ENCODE data around the gene RFPL3.
"Not testable (repeated sequence)": the region's sequence is repeated elsewhere in the genome, so short reads cannot be mapped to it uniquely, and the experiment has no call there.

RFPL3 gene

DNA sequence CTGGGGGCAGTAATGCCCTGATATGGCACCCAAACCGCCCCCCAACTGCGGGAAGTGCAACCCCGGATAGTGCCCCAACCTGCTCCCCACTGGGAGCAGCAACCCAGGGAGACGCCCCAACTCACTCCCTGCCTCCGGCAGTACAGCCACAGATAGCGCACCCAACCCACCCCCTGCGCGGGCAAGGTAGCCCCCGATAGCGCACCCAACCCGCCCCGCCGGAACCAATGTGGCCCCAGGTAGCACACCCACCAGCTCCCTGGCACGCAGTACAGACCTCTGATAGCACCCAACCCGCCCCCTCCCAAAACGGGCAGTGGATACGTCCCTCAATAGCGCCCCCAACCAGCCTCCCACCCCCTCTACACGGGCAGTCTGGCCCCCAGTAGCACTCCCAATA is 3.8 kb upstream of the RFPL3 start:
- no peak for DNase-seq (ENCODE audit: low read depth)

DNA sequence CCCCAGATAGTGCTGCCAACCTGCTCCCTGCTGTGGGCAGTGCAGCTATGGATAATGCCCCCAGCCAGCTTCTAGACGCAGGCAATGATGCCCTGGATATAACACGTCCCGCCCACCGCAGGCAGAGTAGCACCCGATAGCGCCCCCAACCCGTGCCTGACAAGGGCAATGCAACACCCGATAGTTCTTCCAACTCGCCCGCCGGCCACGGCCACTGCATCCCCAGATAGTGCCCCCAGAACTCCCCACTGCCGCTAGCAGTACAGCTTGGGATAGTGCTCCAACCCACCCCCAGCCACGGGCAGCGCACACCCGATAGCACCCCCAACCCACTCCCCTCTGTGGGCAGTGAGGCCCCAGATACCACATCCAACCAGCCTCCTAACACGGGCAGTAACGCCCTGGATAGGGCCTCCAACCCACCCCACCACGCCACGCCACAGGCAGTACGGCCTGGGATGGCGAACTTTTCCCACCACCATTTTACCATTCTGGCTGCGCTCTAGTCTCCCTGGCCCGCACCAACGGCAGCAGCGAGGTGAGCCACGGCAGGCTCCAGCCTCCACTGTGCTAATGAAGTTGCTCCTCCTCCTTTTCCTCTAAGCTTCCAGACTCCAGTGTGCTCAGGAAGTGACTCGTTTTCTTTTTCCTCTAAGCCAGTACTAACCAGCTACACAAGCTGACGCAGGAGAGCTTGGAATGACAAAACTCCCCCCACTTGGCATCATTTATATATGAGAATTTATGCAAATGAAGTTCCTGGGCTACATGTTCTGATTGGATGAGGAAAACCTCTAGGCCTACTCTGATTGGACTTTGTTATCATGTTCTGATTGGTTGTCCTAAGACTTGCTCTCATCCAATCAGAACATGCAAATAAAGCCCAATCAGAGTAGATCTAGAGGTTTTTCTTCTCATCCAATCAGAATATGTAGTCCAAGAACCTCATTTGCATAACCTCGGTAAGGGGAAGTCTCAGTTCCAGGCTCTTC is 3.0 kb upstream of the RFPL3 start:
- peak; percentile 62 for DNase-seq (ENCODE audit: low read depth)

DNA sequence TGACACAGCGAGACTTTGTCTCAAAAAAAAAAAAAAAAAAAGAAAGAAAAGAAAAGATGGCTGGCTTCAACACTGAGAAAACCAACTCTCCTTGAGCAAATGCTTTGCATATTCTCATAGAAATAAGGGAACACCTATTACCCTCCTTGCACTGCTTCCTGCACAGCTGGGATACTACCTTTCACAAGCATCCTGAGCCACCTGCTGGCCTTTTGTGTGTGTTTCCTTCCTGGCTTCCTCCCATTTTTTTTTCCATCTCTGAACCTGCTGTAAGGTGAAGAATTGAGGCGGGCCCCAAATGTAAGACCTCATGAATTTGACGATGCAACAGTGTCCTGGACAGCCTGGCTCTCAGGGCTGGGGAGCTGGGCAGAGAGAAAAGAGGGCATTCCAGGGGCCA is 1.9 kb upstream of the RFPL3 start:
- DNase-seq (ENCODE audit: low read depth) = peak; percentile 12

DNA sequence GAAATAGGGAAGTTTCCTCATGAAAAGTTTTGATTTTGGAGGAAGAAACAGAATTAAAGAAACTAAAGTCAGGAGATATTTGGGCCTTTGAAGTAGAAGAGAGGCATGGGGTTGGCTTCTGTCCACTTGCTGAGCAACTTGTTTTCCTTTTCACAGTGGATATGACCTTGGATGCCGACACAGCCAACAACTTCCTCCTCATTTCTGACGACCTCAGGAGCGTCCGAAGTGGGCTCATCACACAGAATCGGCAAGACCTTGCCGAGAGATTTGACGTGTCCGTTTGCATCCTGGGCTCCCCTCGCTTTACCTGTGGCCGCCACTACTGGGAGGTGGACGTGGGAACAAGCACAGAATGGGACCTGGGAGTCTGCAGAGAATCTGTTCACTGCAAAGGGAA is 2.4 kb downstream of the RFPL3 start:
- not testable (repeated sequence) for DNase-seq (ENCODE audit: low read depth)

DNA sequence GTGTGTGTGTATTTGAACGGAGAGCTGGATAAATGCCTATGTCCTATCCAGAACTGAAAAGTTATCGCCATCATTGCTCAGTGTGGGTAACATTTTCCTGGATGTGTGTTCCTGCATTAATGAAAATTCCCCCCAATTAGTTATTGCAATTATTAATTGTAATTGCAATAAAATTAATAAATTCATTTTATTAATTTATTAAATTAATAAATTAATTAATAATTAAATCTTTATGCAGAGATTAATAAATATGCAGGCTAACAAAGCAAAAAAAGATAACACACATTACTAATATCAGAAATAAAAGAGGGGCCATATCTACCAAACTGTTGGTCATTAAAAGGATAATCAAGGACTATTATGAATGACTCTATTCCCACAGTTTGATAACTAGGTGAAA is 3.6 kb downstream of the RFPL3 start:
- DNase-seq (ENCODE audit: low read depth) = no peak

DNA sequence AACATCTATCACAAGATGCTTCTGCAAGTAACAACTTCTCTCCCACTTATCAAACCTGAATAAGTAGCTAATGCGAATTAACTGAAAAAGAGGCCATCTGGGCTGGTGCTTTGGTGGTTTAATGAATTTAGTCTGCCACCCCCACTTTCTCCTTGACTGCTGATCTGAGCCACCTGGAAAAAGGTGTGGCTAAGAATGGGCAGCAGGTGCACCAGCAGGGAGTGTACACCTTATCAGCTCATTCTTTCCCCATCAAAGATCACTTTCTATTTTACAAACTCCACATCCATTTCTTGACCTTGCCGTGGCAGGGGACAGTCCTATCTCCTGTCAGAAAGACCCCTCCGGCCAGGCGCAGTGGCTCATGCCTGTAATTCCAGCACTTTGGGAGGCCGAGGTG is 6.5 kb downstream of the RFPL3 start:
- DNase-seq (ENCODE audit: low read depth) = no peak

DNA sequence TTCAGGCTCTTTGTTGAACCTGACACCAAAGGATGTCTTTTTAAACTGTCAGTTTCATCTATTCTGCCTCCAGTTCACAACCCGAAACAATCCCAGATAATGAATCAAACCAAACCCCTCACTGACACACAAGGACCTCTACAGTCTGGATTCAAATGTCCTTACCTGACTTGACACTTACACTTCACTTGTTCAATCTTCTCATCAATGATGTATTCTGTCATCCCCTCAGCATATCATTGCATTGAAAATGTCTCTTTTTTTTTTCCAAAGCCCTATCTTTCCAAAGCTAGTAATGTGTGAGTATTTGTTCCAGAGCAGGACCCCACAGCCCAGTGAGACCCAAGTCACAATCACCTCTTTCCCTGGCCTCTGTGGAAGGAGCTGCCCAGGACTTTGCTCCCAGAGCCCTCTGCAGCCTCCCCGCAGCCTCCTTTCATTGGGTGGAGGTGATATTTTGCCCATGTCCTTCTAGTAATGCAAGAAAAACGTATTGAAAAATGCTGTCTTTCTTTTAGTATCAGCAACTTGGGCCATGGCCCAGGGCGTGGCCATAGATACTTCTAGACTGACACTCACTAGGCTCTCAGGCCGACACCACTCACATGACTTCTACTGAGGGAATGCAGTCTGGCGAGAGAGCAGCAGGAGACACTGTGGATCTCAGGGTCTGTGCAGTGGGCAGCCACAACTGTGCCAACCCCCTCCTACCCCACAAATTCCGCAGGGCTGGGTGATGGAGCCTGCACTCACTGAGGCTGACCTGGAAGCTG is 18.2 kb downstream of the RFPL3 start:
- DNase-seq (ENCODE audit: low read depth) = no peak

DNA sequence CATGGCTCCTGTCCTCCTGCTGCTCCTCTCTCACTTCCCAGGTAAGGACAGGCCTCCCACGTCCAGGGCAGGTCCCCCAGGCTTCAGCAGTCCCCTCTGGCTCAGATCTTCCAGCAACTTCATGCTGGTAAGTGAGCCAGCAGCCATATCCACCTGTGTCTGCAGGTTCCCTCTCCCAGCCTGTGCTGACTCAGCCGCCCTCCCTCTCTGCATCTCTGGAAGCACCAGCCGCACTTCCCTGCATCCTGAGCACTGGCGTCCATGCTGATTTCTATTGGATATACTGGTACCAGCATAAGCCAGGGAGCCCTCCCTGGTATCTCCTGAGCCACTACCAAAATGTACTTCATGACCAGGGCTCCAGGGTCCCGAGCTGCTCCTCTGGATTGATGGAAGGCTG is 19.0 kb downstream of the RFPL3 start:
- no peak for DNase-seq (ENCODE audit: low read depth)

DNA sequence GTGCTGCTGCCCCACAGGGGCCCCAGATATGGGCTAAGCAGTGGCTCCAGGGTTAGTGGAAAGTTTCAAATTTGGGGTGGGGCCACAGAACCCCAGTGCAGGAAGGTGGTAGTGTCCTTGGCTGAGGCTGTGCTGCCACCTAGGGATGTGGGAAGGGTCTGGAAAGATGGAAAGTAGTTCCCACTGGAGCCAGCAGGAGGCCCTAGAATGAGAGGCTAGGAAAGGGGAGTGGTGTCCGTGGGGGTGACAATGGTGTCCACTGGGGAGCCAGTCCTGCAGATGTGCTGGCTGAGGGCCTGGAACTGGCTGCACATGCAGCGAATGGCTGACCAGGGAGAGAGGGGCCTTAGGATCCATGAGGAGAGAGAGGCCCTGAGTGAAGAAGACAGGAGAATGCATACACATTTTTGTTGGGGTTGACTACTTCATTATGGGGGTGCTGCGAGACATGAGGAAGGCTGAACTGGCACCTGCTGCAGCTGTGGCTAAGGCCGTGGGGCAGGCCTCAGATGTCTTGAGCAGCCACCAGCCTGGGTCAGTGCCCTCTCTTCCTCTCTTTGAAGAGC is 21.1 kb downstream of the RFPL3 start:
- DNase-seq (ENCODE audit: low read depth) = peak; percentile 71

DNA sequence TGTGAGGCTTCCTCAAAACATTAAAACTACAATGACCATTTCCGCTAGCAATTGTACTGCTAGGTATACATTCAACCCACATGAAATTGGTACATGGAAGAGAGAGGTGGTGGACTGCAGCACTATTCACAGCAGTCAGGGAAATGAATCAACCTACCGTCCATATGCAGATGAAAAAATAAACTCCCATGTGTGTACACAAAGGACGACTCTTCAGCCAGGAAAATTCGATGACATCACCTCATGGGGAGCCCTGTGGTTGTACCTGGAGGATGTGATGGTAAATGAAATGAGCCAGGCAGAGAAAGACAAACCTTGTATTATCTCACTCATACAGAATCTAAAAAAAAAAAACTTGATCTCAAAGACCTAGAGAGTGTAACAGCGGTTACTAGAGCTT is 23.3 kb downstream of the RFPL3 start:
- peak; percentile 16 for DNase-seq (ENCODE audit: low read depth)

DNA sequence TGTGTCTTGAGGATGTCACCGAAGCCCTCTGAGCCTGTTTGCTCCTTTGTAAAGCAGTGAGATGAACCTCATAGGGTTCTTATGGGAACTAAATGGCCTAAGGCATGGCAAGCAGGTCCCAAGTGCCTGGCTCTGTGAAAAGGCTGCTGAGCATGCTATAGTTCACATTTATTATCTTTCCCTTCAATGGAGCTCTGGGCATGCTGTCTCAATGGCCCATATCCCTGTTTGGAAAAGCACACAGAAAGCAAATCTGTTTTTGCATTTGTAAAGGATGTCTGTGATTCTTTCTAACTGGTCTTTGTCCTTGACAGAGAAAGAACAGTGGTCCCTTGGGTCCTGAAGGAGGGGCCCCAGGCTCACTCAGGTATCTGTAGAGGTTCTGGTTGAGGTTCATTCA is 28.0 kb downstream of the RFPL3 start:
- no peak for DNase-seq (ENCODE audit: low read depth)

DNA sequence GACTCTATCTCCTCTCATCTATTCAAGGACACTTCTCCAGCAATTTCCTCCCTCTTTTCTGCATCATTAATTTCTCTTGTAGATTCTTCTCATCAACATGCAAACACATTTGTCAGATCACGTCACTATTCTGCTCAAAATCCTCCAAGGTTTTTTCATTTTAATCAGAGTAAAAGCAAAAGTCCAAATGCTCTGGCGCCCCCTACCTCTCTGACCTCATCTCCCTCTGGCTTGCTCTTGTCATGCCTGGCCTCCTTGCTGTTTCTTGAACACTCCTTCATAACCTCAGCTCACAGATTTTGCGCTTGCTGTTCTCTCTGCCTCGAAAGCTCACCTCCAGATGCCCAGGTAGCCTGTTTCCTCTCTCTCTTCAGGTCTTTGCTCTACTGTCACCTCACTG is 32.0 kb downstream of the RFPL3 start:
- peak; percentile 25 for DNase-seq (ENCODE audit: low read depth)

DNA sequence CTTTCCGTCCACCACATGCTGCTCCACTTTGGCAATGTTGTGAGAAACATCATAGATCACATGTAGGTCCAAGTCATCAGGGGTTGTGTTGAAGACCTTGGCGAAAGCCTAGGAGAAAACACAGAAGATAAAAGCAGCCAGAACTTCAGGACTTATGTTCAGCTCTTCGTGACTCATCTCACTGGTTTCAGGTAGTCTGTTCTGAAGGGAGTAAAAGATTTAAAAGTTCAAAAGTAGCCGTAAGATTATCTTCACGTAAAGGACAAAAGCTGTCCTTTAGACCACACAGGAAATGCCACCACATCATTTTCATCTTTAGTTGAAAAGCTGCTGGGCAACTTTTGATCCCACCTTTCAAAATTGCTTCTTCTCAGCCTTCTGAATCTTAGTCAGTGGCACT is 37.4 kb downstream of the RFPL3 start:
- DNase-seq (ENCODE audit: low read depth) = no peak

DNA sequence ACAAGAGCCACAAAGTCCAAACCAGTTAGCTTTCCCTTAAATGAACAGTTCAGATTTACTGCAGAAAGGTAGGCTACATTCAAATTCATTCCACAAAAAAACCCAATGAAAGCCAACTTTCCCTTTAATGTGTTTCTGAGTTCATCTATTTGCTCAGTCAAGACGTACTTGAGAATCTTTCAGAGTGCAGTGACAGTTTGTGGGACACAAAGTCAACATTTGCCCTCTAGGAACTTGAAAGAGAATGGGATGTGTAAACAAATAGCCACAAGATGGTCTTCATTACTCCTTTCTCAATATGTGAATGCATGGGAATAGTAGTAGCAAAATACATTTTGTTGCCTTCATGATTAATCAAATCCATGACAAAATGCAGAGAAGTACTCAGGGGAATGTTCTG is 38.6 kb downstream of the RFPL3 start:
- DNase-seq (ENCODE audit: low read depth) = no peak

DNA sequence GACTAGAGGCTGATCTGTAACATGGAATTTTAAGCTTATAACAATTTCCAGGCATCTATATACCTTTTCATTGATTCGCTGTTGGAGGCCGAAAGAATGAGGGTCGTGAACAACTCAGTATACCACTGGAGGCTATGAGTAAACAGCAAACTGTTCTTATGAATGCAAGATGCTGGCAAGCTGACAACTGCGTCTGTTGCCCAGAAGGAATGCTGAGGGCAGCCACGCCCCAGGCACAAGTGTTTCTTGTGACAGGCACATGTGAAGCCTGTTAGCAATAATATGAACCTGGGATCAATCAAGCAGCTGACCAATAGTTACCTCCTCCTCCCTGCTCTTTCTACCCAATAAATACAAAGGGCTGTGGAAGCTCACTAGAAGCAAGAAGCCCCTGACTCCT is 39.1 kb downstream of the RFPL3 start:
- peak; percentile 21 for DNase-seq (ENCODE audit: low read depth)

DNA sequence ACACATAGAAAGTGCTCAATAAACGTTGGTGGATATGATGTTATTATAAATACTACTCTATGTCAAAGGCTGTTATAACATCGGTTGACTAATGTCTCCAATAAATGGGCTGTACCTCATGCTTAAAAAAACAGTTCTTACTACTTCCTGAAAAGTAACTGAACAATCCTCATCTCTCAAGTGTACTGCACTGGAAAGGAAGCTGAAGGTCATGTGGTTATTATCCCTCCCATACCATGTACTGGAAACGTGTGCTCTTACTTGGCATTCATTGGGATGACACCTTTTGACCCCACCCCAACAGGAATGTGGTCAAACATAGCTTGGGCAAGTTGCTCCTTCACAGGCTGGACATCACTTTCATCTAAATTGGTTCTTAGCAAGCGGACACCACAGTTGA is 43.8 kb downstream of the RFPL3 start:
- DNase-seq (ENCODE audit: low read depth) = no peak

DNA sequence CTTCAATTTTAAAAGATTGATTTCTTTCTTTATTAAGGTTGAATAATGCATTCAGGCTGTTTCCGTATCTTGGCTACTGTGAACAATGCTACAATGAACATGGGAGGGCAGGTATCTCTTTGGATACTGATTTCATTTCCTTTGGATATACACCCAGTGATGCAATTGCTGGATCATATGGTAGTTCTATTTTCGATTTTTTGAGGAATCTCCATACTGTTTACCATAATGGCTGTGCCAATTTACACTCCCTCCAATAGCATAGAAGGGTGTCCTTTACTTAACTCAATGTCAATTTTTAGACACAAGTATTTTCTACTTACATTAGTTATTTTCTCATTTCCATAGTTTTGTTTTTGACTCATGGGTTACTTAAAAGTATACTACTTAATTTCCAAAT is 46.4 kb downstream of the RFPL3 start:
- no peak for DNase-seq (ENCODE audit: low read depth)

DNA sequence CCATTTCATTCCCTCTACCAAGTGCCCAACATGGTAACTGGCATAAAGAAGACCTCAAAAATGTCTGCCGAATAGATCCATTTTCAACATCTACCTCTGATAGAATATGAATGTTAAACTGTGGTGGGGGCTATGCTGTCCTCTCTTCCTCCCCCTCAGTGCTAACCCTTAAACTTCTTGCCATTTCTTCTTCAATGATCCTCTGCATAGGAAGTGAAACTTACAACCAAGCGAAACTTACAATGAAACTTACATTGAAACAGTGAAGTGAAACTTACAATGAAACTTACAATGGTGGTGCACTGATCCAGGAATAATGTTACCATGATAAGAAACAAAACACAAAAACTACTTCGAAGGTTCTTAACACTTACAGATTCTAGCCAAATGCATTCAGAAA is 49.6 kb downstream of the RFPL3 start:
- no peak for DNase-seq (ENCODE audit: low read depth)

DNA sequence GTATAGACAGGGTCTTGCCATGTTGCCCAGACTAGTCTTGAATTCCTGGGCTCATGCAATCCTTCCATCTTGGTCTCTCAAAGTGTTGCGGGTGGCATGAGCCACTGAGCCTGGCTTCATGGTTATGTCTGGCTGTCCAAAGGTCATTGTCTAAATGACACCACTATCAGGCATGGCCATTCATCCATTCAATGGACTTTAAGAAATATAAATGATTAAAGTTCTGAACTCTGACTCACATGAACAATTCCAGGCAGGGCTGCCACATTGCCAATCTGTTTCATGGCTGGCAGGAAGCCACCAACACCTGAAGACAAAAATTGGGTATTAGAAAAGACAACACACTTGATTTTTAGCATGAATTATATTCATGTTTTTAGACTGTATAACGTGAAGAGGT is 50.3 kb downstream of the RFPL3 start:
- no peak for DNase-seq (ENCODE audit: low read depth)

DNA sequence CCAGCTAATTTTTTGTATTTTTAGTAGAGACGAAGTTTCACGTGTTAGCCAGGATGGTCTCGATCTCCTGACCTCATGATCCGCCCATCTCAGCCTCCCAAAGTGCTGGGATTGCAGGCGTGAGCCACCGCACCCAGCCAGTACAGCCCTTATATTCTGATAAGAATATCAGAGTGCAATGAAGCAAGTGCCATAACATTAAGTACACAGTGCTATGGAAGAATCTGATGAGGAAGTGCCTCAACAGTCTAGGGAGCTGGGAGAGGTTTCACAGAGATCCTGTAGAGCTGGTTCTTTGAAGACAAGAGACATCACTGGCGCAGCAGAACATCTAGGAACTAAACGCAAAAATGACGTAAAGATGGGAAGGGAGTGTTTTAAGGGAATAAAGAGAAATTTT is 52.3 kb downstream of the RFPL3 start:
- DNase-seq (ENCODE audit: low read depth) = no peak

DNA sequence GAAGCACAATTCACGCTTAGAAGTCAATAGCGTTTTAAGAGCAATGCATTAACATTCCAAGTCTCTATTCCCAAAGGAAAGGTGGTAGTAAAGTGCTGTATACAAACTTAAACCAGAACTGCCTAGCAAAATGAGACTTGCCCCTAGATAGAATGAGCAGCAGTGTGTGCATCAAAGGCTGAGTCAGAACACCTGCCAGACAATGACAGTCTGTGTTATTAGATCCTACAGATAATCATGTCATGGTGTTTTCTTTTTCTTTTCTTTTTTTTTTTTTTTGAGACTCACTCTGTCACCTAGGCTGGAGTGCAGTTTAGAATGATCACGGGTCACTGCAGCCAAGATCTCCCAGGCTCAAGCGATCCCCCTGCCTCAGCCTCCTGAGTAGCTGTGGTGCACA is 52.8 kb downstream of the RFPL3 start:
- no peak for DNase-seq (ENCODE audit: low read depth)
